IPS-18c (cell line): ENCODE measurements around the gene TMEM38B.
"Not testable (repeated sequence)": the region's sequence is repeated elsewhere in the genome, so short reads cannot be mapped to it uniquely, and the experiment has no call there.

Source experiments
- H3K4me3 ChIP-seq: 2 replicates; pipeline ENCODE4 v1.7.0; 2013; ENCODE audit warnings: low read depth, mild to moderate bottlenecking, low read length, moderate library complexity; ENCODE audit not compliant: insufficient read depth
- H3K9me3 ChIP-seq: one replicate; pipeline ENCODE4 v1.6.1; 2013; ENCODE audit warnings: mild to moderate bottlenecking, low read length, moderate library complexity; ENCODE audit not compliant: control insufficient read depth, insufficient read depth

The TMEM38B gene

GRCh38 chr9:105706156-105706555 lies 11.8 kb downstream of the TMEM38B start:
- Histone ChIP-seq H3K9me3 (no peaks in the 10 kb centered on the region), H3K4me3 (no peak overlapping the region)

GRCh38 chr9:105708405-105708804 lies 14.1 kb downstream of the TMEM38B start:
- no peak overlapping the region for H3K4me3 ChIP-seq
- no peaks in the 10 kb centered on the region for H3K9me3 ChIP-seq

- Histone ChIP-seq H3K4me3 (no peak overlapping the region), H3K9me3 (no peaks in the 10 kb centered on the region)
Observed at GRCh38 chr9:105710638-105711037, 16.3 kb downstream of the TMEM38B start.

- Histone ChIP-seq H3K4me3 (no peak overlapping the region), H3K9me3 (no peaks in the 10 kb centered on the region)
Observed at GRCh38 chr9:105711867-105712266, 17.5 kb downstream of the TMEM38B start.

GRCh38 chr9:105712297-105712696 lies 18.0 kb downstream of the TMEM38B start:
- Histone ChIP-seq H3K4me3 (no peak overlapping the region), H3K9me3 (no peaks in the 10 kb centered on the region)

GRCh38 chr9:105712773-105713172 lies 18.4 kb downstream of the TMEM38B start:
- H3K4me3 ChIP-seq = no peak overlapping the region
- H3K9me3 ChIP-seq = no peaks in the 10 kb centered on the region

GRCh38 chr9:105713260-105714019 lies 19.1 kb downstream of the TMEM38B start:
- no peaks in the 10 kb centered on the region for H3K9me3 ChIP-seq
- no peak overlapping the region for H3K4me3 ChIP-seq

GRCh38 chr9:105714020-105714331 lies 19.6 kb downstream of the TMEM38B start:
- Histone ChIP-seq H3K9me3 (no peaks in the 10 kb centered on the region), H3K4me3 (no peak overlapping the region)

- H3K9me3 ChIP-seq = no peaks in the 10 kb centered on the region
- H3K4me3 ChIP-seq = no peak overlapping the region
Observed at GRCh38 chr9:105716146-105716545, 21.8 kb downstream of the TMEM38B start.

GRCh38 chr9:105722099-105722498 lies 27.8 kb downstream of the TMEM38B start:
- no peaks in the 10 kb centered on the region for H3K9me3 ChIP-seq
- no peak overlapping the region for H3K4me3 ChIP-seq

GRCh38 chr9:105725370-105725769 lies 31.0 kb downstream of the TMEM38B start:
- Histone ChIP-seq H3K9me3 (no peaks in the 10 kb centered on the region), H3K4me3 (no peak overlapping the region)

- not testable (repeated sequence) for H3K4me3 ChIP-seq, H3K9me3 ChIP-seq
Observed at GRCh38 chr9:105728230-105728629, 33.9 kb downstream of the TMEM38B start.

- H3K4me3 ChIP-seq, H3K9me3 ChIP-seq: not testable (repeated sequence)
Observed at GRCh38 chr9:105731420-105731819, 37.1 kb downstream of the TMEM38B start.

GRCh38 chr9:105735366-105735765 lies 41.0 kb downstream of the TMEM38B start:
- no peak overlapping the region for H3K4me3 ChIP-seq
- H3K9me3 ChIP-seq = no peaks in the 10 kb centered on the region

GRCh38 chr9:105737205-105737604 lies 42.9 kb downstream of the TMEM38B start:
- Histone ChIP-seq H3K4me3 (no peak overlapping the region), H3K9me3 (no peaks in the 10 kb centered on the region)

- H3K9me3 ChIP-seq = no peaks in the 10 kb centered on the region
- no peak overlapping the region for H3K4me3 ChIP-seq
Observed at GRCh38 chr9:105742088-105742487, 47.7 kb downstream of the TMEM38B start.

- H3K4me3 ChIP-seq, H3K9me3 ChIP-seq: not testable (repeated sequence)
Observed at GRCh38 chr9:105747325-105747724, 53.0 kb downstream of the TMEM38B start.

- Histone ChIP-seq H3K4me3 (no peak overlapping the region), H3K9me3 (no peaks in the 10 kb centered on the region)
Observed at GRCh38 chr9:105751761-105752160, 57.4 kb downstream of the TMEM38B start.
